T-helper 2 cell treated with Interferon-gamma antibody and Interleukin-4, amounts not matched to agents 100 ng/mL and 5 ng/mL, for 36 hours (primary cell): ENCODE results near the gene POC1B. TPM values are rescaled to one million over a fixed set of nuclear protein-coding genes. Genes with fewer than 3 reads are reported as not detected.

Experiments used
- intact Hi-C: fragments of 100-400 bp; cut with micrococcal nuclease; formaldehyde crosslinking; loops from one replicate; pipeline ENCODE4 v1.15.1; 2023
- total RNA-seq: library from RNA; stranded (reverse); gene quantifications from 2 replicates; pipeline ENCODE4 v1.2.3, GENCODE V29; 2022

Gene POC1B
- total RNA-seq, 1 donor from 2014 or later, result 33.4 TPM

GRCh38 chr12:89391726-89392336 lies 134.0 kb downstream of the POC1B start:
- intact Hi-C loops, result loop anchor here (5.0 kb wide), 1 partner anchor 40 kb away; no protein-coding TSS in a partner anchor

DNA sequence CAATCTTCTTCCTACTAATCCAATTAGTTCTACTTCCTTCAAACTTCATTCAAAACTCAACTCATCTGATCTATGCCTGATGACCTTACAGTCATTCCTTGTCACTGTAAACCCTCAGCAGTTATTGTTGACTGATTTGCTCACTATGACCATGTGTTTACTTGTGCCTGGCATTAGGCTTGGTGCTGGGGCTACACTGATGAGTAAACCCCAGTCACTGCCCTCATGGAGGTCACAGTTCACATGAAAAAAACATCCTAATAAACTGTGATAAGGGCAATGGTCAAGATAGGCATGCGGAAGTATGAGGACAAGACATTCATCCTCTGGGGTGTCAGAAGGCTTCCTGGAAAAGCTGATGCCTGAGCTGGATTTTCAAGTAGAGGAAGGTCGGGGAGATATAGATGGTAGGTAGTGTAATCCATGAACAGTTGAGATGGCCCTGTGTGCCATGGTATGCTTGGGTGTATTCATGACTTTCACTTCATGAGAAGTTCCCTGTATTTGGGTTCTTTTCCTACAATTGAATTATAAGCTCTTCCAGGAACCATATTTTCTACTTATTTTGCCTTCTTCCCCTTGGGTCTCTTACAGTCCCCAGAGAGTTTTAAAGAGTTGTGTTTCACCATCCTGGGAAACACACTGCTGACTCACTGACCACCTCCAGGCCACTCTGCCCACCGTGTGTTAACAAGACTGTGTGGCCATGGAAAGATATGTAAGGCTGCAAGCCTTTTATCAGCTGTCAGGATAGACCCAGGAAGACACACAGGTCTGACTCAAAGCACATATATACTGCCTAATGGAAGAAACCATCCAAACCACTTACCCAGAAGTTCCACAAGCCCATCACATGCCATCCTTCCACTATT lies 134.8 kb downstream of the POC1B start:
- intact Hi-C loops, result loop anchor here (5.0 kb wide), 1 partner anchor 41 kb away; no protein-coding TSS in a partner anchor

- intact Hi-C loops, result loop anchor here (5.0 kb wide), 1 partner anchor 42 kb away; no protein-coding TSS in a partner anchor
Observed at GRCh38 chr12:89389755-89390661, 135.8 kb downstream of the POC1B start.

GRCh38 chr12:89386138-89386537 lies 139.7 kb downstream of the POC1B start:
- intact Hi-C loops, result no loop called here

DNA sequence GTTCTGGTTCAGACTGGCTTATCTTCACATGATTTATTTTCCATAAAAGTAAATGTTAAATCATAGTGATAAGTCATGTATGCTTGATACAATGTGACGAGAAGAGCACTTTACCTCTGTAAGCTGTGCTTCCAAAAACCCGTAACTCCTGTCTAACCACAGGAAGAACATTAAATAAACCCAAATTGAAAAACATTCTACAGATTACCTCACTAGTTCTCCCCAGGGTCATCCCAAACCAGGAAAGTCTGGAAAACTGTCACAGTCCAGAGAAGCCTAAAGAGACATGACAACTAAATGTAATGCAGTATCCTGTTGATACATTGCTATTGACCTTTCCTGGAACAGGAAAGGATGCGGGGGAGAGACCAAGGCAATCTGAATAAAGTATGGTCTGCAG lies 141.0 kb downstream of the POC1B start:
- intact Hi-C loops, result no loop called here

DNA sequence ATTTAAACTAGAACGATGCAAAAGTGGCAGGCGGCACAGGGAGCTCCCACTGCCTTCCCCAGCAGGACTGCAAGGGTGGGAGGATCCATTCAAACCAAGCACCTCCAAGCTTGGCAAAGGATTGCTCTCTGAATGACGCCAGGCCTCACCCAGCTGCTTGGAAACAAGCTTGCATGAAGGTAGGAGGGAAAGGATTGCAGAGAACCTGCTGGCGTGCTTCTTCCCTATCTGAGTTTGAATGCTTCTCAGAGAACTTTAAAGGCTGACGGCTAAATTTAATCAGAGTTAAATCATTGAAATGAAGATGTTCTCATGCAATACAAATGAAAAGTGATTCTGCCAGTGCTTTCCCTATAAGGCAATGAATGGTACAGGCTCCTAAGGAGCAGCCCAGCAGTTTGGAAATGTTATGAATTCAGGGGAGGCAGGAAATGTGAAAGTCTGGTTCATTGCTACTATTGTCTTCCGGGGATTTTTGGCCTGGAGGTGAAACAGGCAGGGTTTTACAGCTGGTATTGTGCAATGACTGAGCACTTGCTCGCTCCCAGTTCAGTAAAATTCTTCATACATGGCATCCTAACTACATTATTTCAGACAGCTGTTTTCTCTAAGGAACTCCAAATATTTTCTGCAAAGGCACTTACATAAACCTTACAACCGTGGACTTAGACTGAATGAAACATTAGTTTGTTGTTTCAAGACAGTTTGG lies 141.6 kb downstream of the POC1B start:
- intact Hi-C loops, result no loop called here

DNA sequence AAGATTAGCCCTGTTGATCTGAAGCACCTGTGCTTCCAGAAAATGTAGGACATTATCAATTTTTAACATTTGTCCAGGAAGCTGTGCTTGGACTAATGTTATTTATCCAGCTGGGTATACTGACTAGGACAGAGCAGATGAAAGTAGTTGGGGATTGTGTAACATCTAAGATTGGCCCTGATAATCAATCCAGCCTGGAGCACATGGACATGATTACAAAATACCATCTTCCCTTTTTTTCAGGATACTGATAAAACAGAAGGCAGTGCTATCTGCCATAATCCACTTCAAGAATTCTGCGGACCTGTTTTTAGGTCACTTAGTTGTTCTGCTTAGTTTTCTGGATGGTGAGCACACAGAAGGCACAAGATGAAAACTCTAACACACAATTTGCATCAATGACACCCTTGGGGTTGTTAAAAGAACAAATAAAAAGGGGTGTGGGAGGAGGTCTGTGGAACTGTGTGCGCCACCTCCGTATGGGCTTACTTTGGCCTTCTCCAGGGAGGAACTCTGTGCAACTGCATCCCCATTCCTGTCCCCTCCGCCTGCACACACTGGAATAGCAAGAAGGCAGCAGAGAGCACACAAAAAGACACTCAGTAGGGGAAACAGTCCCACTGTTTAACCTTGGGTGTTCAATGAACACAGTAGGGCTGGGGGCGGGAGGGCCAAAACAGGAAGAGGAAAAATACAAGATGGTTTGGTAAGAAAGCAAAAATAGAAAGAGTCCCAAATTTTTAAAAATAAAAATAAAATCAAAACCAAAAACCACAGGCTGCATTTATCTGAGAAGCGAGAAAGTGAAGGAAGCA lies 142.4 kb downstream of the POC1B start:
- intact Hi-C loops, result no loop called here

DNA sequence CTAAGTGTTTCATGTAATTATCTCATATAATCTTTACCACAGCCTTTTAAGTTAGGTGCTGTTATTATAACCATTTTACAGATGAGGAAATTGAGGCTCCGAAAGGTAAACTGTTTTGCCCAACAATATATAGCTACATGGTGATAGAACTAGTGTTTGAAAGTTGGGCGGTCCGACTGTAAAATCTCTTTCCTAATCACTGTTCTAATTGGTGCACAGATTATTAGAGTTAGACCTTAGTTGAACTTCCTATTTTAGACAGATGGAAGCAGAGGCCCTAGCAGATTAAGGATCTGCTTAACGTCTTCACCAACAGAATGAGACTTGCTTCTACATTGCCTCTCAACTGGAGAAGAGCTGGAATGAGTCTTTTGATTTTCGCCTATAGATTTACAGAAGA lies 143.5 kb downstream of the POC1B start:
- intact Hi-C loops, result no loop called here

DNA sequence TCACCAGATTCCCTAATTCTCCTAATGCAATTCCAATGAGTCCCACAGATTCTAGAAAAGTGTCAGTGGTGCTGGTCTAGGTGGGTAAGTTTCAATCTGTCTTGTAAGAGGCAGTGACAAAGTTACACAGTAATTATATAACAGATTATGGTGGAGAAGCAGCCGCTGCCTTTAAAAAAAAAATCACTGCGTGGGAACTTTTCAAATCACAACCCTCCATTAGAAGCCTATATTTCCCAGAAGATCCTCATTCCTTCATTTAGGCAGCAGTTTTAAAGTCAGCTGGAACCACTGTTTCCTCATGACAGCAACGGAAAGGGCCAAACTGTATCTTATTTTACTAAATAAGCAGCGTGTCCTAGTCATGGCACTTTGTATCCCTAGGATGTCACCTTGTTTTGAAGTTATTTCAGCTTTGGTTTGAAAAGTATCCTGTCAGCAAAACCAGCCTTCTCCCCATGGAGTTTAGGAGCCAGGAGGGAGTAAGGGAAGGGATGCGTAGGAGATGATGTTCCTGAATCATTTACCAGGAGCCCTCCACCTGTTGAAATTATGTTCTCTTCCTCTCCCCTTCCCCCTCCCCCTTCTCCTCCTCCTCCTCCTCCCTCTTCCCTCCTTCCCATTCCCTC lies 145.9 kb downstream of the POC1B start:
- intact Hi-C loops, result no loop called here

- intact Hi-C loops, result no loop called here
Observed at GRCh38 chr12:89379148-89379838, 146.6 kb downstream of the POC1B start.

DNA sequence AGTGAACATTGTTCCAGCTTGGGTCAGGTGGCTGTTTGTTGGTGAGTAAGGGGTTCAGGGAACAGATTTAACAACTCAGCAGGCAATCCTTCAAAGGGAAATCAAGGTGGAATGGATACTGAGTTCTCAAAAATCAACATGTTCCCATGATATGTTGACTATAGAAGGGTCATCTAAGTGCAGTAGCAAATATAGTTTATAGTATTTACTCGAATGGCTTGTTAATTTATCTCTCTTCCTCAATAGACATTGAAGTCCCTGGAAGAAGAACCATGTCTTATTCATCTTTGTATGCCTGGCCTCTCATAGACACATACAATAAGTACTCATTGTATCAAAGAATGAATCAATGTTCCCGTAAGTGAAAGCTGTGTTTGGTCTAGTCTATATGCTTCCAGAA lies 149.0 kb downstream of the POC1B start:
- intact Hi-C loops, result loop anchor here (2.0 kb wide), 1 partner anchor 22 kb away; no protein-coding TSS in a partner anchor

DNA sequence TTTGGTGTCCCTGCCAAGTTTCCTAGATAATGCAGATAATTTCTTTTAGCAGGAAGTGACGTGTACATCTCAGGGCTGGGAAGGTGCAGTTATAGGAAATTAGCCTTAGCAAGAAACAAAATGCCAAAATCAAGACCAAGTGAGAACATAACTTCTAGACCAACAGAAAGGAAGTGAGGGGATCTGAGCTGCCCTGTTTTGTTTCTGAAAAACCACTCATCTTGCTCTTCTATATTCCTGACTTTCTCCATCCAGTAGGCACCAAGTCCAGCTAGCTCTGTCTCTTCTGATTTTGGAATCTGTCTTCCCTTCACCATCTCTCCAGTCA lies 149.7 kb downstream of the POC1B start:
- intact Hi-C loops, result loop anchor here (2.0 kb wide), 1 partner anchor 21 kb away; no protein-coding TSS in a partner anchor

- intact Hi-C loops, result no loop called here
Observed at GRCh38 chr12:89373763-89374572, 151.9 kb downstream of the POC1B start.

GRCh38 chr12:89372584-89373370 lies 153.1 kb downstream of the POC1B start:
- intact Hi-C loops, result no loop called here

DNA sequence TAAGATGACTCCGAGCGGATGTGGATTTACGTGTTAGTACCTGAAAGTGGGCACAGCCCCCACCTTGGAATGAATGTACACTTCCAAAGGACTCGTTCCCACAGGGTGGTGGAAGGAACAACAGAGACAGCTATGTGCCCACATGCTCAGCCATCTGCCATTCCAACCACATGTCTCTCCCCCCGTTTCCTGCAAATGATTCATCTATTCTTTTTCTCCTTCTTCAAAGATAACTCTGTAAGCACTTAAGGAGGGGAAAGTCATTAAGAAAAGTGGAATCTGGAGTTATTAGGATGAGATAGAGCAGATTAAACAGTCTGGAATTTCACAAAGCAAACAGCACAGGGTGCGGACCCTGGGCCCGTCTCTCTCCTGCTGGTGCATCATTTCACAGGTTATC lies 155.0 kb downstream of the POC1B start:
- intact Hi-C loops, result no loop called here

DNA sequence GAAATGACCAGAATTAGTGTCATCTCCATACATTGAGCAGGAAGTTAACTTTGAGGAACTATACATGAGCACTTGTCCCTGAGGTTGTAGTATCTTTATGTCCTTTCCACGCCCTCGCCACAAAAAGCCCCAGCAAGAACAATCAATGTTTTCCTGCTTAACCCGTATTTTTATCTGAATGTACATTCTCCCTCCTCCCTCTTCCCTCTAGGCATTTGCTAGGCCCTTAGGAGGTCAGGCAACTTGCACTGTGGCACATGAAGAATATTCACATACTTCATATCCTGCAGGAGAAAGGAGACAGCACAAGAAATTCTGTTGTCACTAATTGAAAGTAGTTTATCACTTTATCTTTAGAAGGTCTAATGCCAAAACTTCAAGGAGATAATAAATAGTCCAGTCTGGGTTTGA lies 155.4 kb downstream of the POC1B start:
- intact Hi-C loops, result no loop called here
